Immature natural killer cell (primary cell): ENCODE results near the gene RDX. TPM values are rescaled to one million over a fixed set of nuclear protein-coding genes. Genes with fewer than 3 reads are reported as not detected.
A peak's percentile ranks its signal among the peaks of the same experiment; 100 is the strongest.

Experiments
- DNase-seq, 3 donors: peaks; one replicate each; pipeline ENCODE4 v3.0.0; 2022; ENCODE audit warnings: mixed read lengths in 1 of 3
- H3K27ac Mint-ChIP-seq, 6 donors: one replicate each; pipeline ENCODE4 v1.8.0; 2020; ENCODE audit warnings: mixed read lengths in 6 of 6, mild to moderate bottlenecking in 5 of 6, inconsistent platforms in 4 of 6, moderate library complexity in 3 of 6
- H3K27me3 Mint-ChIP-seq, 3 donors: one replicate each; pipeline ENCODE4 v1.8.0; 2020 to 2021; ENCODE audit warnings: low read depth in 3 of 3, mild to moderate bottlenecking in 3 of 3, mixed read lengths in 3 of 3, moderate library complexity in 3 of 3, inconsistent platforms in 1 of 3
- H3K36me3 Mint-ChIP-seq, 3 donors: one replicate each; pipeline ENCODE4 v1.8.0; 2020; ENCODE audit warnings: mixed read lengths in 3 of 3, inconsistent platforms in 2 of 3, mild to moderate bottlenecking in 2 of 3
- H3K4me1 Mint-ChIP-seq, 2 donors: one replicate each; pipeline ENCODE4 v1.8.0; 2020; ENCODE audit warnings: inconsistent platforms in 2 of 2, mild to moderate bottlenecking in 2 of 2, mixed read lengths in 2 of 2, moderate library complexity in 1 of 2
- H3K4me3 Mint-ChIP-seq, 5 donors: one replicate each; pipeline ENCODE4 v1.8.0; 2020; ENCODE audit warnings: mild to moderate bottlenecking in 5 of 5, mixed read lengths in 5 of 5, inconsistent platforms in 3 of 5, moderate library complexity in 3 of 5
- H3K9me3 Mint-ChIP-seq, 6 donors: one replicate each; pipeline ENCODE4 v1.8.0; 2020; ENCODE audit warnings: mild to moderate bottlenecking in 6 of 6, mixed read lengths in 6 of 6, inconsistent platforms in 4 of 6, moderate library complexity in 3 of 6
- polyA plus RNA-seq, 3 donors: library from polyadenylated mRNA; unstranded; fragments of 300-500 nt; fragmentation: Illumina TruSeq; gene quantifications; one replicate each; pipeline ENCODE4 v1.2.3, GENCODE V29; 2021

The RDX gene
- polyA plus RNA-seq = 10 to 100 TPM; 13.0 to 28.5 (median 21.9) TPM

DNA sequence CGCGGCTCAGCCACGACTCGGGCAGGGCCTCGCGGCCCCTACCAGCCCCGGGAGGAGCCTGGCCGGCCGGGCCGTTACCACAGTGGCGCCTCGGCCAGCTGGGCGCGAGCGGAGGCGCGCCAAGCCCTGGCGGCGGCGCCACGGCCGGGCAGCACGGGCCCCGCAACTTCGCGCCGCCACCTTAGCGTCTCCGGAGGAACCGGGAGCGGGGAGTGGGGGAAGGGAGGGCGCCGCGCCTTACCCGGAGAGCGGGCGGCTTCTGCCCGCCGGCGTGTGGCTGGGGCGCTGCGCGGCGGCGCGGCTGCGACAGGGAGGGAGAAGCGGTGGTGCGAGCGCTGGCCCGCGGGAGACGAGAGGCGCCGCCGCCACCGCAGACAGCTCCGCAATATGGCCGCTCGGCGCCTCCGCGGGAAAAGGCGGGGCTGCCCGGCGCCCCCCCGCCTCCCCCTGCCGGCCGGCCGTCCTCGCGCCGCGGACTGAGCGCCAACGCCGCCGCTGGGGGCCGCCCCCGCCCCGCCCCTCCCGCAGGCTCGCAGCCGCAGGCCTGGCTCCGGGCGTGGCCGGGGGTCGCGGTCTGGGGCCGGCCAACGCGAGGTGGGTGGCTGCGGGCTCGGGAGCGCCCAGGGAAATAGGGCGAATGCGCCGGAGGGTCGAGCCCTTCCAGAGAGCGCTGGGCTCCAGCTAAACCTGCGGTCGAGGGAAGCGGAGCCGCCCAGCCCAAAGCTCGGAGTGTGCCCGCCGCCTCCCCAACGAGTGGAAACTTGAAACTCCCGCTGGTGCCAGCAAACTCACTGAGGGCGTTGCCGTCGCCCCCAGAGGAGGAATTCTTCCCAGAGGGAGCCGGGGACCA is at the start of gene RDX:
Gene RDX, minus strand, starts transcription at position 389 of the 850 bp plus-strand sequence. CDS start 16,922 bp downstream, outside the sequence.
- peaks cover 0 to 5% (median 0%) of the 10 kb centered on the region in 3 donors for H3K27me3 Mint-ChIP-seq
- peak within 1 kb of the TSS in 5 of 6 donors; percentile 47 to 78 (median 74) for H3K27ac Mint-ChIP-seq
- H3K9me3 Mint-ChIP-seq = no peaks in the 10 kb centered on the region
- no peaks in the 10 kb centered on the region for H3K36me3 Mint-ChIP-seq
- peaks cover 24 to 46% of the 10 kb centered on the region in 2 donors for H3K4me1 Mint-ChIP-seq
- peak; percentile 68 to 72 (median 70) for DNase-seq
- peak within 1 kb of the TSS; percentile 88 to 94 (median 90) for H3K4me3 Mint-ChIP-seq

DNA sequence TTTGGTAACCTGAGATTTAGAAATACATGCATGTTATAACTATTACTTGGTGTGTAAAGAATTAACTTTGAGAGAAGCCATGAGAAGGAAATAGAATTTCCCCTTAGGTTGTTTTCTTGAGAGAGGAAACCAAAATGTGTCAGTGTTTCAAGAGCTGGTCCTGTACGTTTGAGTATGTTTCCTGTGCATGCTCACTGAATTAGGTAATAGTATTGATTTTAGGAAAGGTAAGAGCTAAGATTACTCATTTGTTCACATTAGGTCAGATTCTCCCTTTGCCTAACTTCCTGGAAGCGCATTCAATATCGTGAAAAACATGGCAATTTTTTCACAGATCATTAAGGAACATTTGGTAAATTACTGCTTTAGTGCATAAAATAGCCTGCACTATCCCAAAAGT is 49.3 kb upstream of the RDX start:
- Mint-ChIP-seq H3K27me3 (peaks cover 1 to 5% (median 4%) of the 10 kb centered on the region in 3 donors), H3K9me3 (no peaks in the 10 kb centered on the region), H3K4me1 (peaks cover 8 to 12% of the 10 kb centered on the region in 2 donors), H3K27ac (peak overlapping the region in 1 of 6 donors; percentile 51), H3K4me3 (no peak overlapping the region), H3K36me3 (no peaks in the 10 kb centered on the region)
- no peak for DNase-seq

GRCh38 chr11:110340436-110340835 is 44.0 kb upstream of the RDX start:
- H3K9me3 Mint-ChIP-seq = no peaks in the 10 kb centered on the region
- no peak overlapping the region for H3K4me3 Mint-ChIP-seq
- no peaks in the 10 kb centered on the region for H3K36me3 Mint-ChIP-seq
- H3K27ac Mint-ChIP-seq = no peak overlapping the region
- H3K27me3 Mint-ChIP-seq = peaks cover 0 to 8% (median 4%) of the 10 kb centered on the region in 3 donors
- DNase-seq = no peak
- H3K4me1 Mint-ChIP-seq = no peaks in the 10 kb centered on the region

GRCh38 chr11:110339456-110340250 is 43.2 kb upstream of the RDX start:
- H3K36me3 Mint-ChIP-seq = no peaks in the 10 kb centered on the region
- no peak overlapping the region for H3K27ac Mint-ChIP-seq
- peaks cover 0 to 8% (median 4%) of the 10 kb centered on the region in 3 donors for H3K27me3 Mint-ChIP-seq
- H3K4me1 Mint-ChIP-seq = no peaks in the 10 kb centered on the region
- H3K4me3 Mint-ChIP-seq = no peak overlapping the region
- H3K9me3 Mint-ChIP-seq = no peaks in the 10 kb centered on the region
- DNase-seq = no peak

DNA sequence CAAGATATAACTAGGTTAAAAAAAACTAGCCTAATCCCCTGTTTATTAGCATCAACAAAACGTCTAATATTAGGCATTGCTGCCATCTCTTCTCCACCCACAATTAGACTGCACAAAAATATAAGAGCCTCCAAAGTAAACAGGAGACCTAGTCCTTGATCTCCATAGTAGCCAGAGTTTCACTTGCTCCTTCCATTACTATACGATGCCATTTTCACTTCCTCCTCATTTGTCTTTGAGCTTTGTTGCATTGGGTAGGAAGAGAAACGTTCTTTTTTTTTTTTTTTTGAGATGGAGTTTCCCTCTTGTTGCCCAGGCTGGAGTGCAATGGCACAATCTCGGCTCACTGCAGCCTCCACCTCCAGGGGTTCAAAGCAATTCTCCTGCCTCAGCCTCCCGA is 42.3 kb upstream of the RDX start:
- H3K27ac Mint-ChIP-seq = no peak overlapping the region

DNA sequence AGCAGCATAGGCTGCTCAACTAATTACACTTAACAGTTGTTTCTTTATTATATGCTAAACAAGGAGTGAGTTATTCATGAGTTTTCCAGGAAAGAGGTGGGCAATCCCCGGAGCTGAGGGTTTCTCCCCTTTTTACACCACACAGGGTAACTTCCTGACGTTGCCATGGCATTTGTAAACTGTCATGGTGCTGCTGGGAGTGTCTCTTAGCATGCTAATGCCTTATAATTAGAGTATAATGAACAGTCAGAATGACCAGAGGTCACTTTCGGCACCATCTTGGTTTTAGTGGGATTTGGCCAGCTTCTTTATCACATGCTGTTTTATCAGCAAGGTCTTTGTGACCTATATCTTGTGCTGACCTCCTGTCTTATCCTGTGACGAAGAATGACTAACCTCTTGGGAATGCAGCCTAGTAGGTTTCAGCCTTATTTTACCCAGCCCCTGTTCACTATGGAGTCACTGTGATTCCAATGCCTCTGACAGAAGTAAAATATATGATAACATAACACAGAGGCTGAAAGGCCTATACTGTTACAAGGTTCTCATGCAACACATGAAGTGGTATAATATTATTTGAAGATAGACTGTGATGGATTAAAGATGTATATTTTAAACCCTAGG is 41.3 kb upstream of the RDX start:
- no peak overlapping the region for H3K4me3 Mint-ChIP-seq
- no peak overlapping the region for H3K27ac Mint-ChIP-seq
- no peak for DNase-seq

More for the DNA sequence above, 42.3 kb upstream of the RDX start:
- H3K27me3 Mint-ChIP-seq = peaks cover 0 to 8% (median 4%) of the 10 kb centered on the region in 3 donors
- no peaks in the 10 kb centered on the region for H3K4me1 Mint-ChIP-seq
- no peaks in the 10 kb centered on the region for H3K9me3 Mint-ChIP-seq
- no peak overlapping the region for H3K4me3 Mint-ChIP-seq
- no peaks in the 10 kb centered on the region for H3K36me3 Mint-ChIP-seq
- DNase-seq = no peak

DNA sequence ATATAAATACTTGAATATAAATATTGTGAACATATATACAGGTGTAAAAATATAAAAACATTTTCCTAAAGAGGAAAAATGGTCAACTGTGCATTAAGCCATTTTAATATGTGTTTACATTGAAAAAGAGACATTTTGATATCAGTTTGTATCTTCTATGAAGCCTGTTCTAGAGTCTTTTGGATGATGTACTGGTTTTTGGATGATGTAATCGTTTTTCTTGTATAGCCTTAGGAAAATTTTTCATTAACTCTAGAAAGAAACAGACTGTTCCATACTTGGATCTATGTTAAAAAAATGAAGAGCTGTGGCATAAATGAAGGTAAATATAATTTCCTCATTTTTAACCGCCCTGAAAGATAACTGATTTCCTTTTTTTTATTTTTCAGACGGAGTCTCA is 39.6 kb upstream of the RDX start:
- Mint-ChIP-seq H3K36me3 (no peaks in the 10 kb centered on the region), H3K9me3 (peaks cover 0 to 2% (median 0%) of the 10 kb centered on the region in 6 donors), H3K27me3 (peaks cover 0 to 6% (median 2%) of the 10 kb centered on the region in 3 donors), H3K4me3 (no peak overlapping the region), H3K27ac (no peak overlapping the region), H3K4me1 (no peaks in the 10 kb centered on the region)
- no peak for DNase-seq

More for the DNA sequence above, 41.3 kb upstream of the RDX start:
- no peaks in the 10 kb centered on the region for H3K9me3 Mint-ChIP-seq
- no peaks in the 10 kb centered on the region for H3K4me1 Mint-ChIP-seq
- no peaks in the 10 kb centered on the region for H3K36me3 Mint-ChIP-seq
- peaks cover 0 to 6% (median 0%) of the 10 kb centered on the region in 3 donors for H3K27me3 Mint-ChIP-seq

GRCh38 chr11:110335358-110335757 is 38.9 kb upstream of the RDX start:
- H3K4me3 Mint-ChIP-seq = no peak overlapping the region
- peaks cover 0 to 2% (median 0%) of the 10 kb centered on the region in 3 donors for H3K27me3 Mint-ChIP-seq
- no peaks in the 10 kb centered on the region for H3K4me1 Mint-ChIP-seq
- no peaks in the 10 kb centered on the region for H3K36me3 Mint-ChIP-seq
- no peak overlapping the region for H3K27ac Mint-ChIP-seq
- no peak for DNase-seq
- peaks cover 0 to 2% (median 0%) of the 10 kb centered on the region in 6 donors for H3K9me3 Mint-ChIP-seq

GRCh38 chr11:110331626-110332025 is 35.2 kb upstream of the RDX start:
- H3K36me3 Mint-ChIP-seq = no peaks in the 10 kb centered on the region
- no peak overlapping the region for H3K27ac Mint-ChIP-seq

GRCh38 chr11:110329445-110329844 is 33.0 kb upstream of the RDX start:
- peaks cover 0 to 3% (median 1%) of the 10 kb centered on the region in 6 donors for H3K9me3 Mint-ChIP-seq
- H3K4me1 Mint-ChIP-seq = peaks cover 21 to 29% of the 10 kb centered on the region in 2 donors
- H3K27me3 Mint-ChIP-seq = peaks cover 0 to 5% (median 2%) of the 10 kb centered on the region in 3 donors
- H3K27ac Mint-ChIP-seq = peak overlapping the region in 5 of 6 donors; percentile 12 to 95 (median 83)
- DNase-seq = no peak
- no peaks in the 10 kb centered on the region for H3K36me3 Mint-ChIP-seq
- H3K4me3 Mint-ChIP-seq = no peak overlapping the region

More at GRCh38 chr11:110331626-110332025, 35.2 kb upstream of the RDX start:
- Mint-ChIP-seq H3K4me1 (peaks cover 21 to 29% of the 10 kb centered on the region in 2 donors), H3K27me3 (peaks cover 0 to 3% (median 2%) of the 10 kb centered on the region in 3 donors), H3K9me3 (peaks cover 0 to 3% (median under 1%) of the 10 kb centered on the region in 6 donors), H3K4me3 (no peak overlapping the region)
- no peak for DNase-seq

DNA sequence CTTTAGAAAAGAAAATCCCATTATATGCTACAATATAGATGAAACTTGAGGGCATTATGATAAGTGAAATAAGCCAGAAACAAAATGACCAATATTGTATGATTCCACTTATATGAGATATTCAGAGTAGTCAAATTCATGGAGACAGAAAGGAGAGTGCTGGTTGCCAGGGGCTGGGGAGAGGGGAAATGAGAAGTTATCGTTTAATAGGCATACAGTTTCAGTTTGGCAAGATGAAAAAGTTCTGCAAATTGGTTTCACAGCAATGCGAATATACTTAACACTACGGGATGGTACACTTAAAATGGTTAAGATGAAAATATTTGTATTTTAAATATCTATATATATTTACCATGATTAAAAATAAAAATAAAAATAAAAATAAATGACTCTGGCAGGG is 31.1 kb upstream of the RDX start:
- H3K27me3 Mint-ChIP-seq = peaks cover 0 to 6% (median 2%) of the 10 kb centered on the region in 3 donors
- peak overlapping the region in 2 of 6 donors; percentile 21 to 36 for H3K27ac Mint-ChIP-seq
- H3K4me1 Mint-ChIP-seq = peaks cover 21 to 29% of the 10 kb centered on the region in 2 donors
- peaks cover 0 to 3% (median 1%) of the 10 kb centered on the region in 6 donors for H3K9me3 Mint-ChIP-seq
- peak overlapping the region in 4 of 5 donors; percentile 1 to 56 (median 45) for H3K4me3 Mint-ChIP-seq
- no peaks in the 10 kb centered on the region for H3K36me3 Mint-ChIP-seq
- no peak for DNase-seq

- Mint-ChIP-seq H3K4me3 (no peak overlapping the region), H3K27ac (no peak overlapping the region), H3K4me1 (peaks cover 15 to 17% of the 10 kb centered on the region in 2 donors), H3K9me3 (peaks cover 0 to 3% (median 0%) of the 10 kb centered on the region in 6 donors), H3K27me3 (peaks cover 0 to 7% (median 0%) of the 10 kb centered on the region in 3 donors), H3K36me3 (no peaks in the 10 kb centered on the region)
- DNase-seq = no peak
Measured at GRCh38 chr11:110323786-110324185, 27.4 kb upstream of the RDX start.

DNA sequence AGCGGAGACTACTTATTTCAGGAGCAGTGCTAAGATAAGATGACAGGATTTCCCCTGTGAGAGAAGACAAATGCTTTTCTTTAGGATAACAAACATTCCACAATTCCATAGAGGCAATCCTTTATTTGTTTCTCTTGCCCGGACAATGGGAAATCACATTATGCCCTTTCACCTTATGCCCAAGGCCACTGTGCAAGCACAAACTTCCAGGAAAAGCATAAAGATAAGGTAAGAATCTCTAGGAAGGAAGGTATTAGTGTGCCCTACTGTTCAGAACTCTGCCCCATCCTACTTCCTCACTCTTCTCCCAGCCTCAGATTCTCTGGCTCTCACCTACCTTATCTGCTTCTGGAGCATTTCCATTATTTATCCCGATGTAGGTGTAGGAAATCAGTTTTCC is 23.1 kb upstream of the RDX start:
- Mint-ChIP-seq H3K36me3 (no peaks in the 10 kb centered on the region), H3K9me3 (peaks cover 0 to 2% (median 0%) of the 10 kb centered on the region in 6 donors), H3K27ac (no peak overlapping the region), H3K4me3 (no peak overlapping the region), H3K4me1 (no peaks in the 10 kb centered on the region), H3K27me3 (peaks cover 2 to 5% (median 3%) of the 10 kb centered on the region in 3 donors)
- DNase-seq = no peak
